ENCODE measurements around the gene GPX8.

Gene GPX8, protein sequence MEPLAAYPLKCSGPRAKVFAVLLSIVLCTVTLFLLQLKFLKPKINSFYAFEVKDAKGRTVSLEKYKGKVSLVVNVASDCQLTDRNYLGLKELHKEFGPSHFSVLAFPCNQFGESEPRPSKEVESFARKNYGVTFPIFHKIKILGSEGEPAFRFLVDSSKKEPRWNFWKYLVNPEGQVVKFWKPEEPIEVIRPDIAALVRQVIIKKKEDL
- long read RNA-seq = 0 reads

DNA sequence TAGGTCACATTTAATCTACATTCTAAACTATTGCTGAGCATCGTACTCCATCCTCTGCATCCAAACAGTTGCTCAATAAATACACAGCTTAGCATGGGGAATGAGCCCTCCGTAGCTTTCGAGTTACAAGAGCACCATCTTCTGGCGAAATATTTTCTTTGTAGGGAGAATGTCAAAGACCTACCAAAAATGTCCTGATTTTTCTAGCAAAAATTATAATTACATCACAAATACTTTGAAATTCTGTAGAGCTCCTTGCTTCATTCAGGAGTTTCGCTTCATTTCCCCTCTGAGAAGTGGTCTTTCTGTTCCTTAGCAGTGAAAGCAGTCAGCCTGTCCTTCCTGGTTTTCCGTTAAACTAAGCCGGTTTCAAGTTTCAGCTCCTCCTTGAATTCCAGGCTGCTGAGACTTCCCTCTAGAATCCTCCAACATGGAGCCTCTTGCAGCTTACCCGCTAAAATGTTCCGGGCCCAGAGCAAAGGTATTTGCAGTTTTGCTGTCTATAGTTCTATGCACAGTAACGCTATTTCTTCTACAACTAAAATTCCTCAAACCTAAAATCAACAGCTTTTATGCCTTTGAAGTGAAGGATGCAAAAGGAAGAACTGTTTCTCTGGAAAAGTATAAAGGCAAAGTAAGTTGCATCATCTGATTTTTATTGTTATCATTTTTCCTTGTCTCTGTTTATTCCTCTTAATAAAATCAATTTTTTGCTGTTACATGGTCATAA lies at the start of gene GPX8:
GPX8 (plus strand) TSS at position 409 of the 730 bp plus-strand sequence; CDS start at position 431, 22 bp downstream.
- DNase-seq (ENCODE audit: low read depth in 1 of 2, low spot score in 1 of 2) = no peak
- Histone ChIP-seq H3K27ac (replicated peaks) (no peak within 1 kb of the TSS), H3K27me3 (ENCODE audit: insufficient read depth, poor library complexity, severe bottlenecking) (no peaks in the 10 kb centered on the region), H3K4me3 (replicated peaks; ENCODE audit: insufficient read depth, low read length) (no peak within 1 kb of the TSS)
- TF ChIP-seq GABPA (IDR thresholded peaks at IDR 0.05; ENCODE audit: low read depth) (no peak), SPI1 (IDR thresholded peaks at IDR 0.05; ENCODE audit: borderline replicate concordance, low read depth) (no peak), POLR2AphosphoS5 (IDR thresholded peaks at IDR 0.05; ENCODE audit: low read depth) (no peak)
- TF ChIP-seq, protein P1, sequence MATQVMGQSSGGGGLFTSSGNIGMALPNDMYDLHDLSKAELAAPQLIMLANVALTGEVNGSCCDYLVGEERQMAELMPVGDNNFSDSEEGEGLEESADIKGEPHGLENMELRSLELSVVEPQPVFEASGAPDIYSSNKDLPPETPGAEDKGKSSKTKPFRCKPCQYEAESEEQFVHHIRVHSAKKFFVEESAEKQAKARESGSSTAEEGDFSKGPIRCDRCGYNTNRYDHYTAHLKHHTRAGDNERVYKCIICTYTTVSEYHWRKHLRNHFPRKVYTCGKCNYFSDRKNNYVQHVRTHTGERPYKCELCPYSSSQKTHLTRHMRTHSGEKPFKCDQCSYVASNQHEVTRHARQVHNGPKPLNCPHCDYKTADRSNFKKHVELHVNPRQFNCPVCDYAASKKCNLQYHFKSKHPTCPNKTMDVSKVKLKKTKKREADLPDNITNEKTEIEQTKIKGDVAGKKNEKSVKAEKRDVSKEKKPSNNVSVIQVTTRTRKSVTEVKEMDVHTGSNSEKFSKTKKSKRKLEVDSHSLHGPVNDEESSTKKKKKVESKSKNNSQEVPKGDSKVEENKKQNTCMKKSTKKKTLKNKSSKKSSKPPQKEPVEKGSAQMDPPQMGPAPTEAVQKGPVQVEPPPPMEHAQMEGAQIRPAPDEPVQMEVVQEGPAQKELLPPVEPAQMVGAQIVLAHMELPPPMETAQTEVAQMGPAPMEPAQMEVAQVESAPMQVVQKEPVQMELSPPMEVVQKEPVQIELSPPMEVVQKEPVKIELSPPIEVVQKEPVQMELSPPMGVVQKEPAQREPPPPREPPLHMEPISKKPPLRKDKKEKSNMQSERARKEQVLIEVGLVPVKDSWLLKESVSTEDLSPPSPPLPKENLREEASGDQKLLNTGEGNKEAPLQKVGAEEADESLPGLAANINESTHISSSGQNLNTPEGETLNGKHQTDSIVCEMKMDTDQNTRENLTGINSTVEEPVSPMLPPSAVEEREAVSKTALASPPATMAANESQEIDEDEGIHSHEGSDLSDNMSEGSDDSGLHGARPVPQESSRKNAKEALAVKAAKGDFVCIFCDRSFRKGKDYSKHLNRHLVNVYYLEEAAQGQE (IDR thresholded peaks at IDR 0.05; ENCODE audit: insufficient replicate concordance, low read depth) = no peak
- TF ChIP-seq, protein P2, sequence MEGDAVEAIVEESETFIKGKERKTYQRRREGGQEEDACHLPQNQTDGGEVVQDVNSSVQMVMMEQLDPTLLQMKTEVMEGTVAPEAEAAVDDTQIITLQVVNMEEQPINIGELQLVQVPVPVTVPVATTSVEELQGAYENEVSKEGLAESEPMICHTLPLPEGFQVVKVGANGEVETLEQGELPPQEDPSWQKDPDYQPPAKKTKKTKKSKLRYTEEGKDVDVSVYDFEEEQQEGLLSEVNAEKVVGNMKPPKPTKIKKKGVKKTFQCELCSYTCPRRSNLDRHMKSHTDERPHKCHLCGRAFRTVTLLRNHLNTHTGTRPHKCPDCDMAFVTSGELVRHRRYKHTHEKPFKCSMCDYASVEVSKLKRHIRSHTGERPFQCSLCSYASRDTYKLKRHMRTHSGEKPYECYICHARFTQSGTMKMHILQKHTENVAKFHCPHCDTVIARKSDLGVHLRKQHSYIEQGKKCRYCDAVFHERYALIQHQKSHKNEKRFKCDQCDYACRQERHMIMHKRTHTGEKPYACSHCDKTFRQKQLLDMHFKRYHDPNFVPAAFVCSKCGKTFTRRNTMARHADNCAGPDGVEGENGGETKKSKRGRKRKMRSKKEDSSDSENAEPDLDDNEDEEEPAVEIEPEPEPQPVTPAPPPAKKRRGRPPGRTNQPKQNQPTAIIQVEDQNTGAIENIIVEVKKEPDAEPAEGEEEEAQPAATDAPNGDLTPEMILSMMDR (IDR thresholded peaks at IDR 0.05; ENCODE audit: insufficient read depth, low read length) = no peak

DNA sequence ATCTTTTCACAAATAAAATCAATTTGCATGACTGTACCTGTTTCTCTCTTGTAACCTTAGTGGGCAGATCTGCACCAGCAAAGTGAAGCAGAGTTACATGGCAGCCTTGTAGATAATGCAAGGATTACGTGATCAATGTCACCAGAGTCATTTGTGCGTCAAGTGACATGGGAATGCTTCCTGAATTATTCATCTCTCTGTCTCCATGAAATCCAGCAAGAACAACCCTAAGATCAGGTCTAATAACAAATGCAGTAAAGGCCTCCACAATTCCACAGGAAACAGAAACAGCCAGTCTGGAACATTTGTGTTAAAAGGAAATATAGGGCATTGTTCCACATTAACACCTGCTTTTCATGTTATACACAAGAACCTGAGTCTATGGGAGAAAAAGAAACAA lies 49.8 kb upstream of the GPX8 start:
- H3K27ac ChIP-seq (replicated peaks) = no peak overlapping the region
- DNase-seq (ENCODE audit: low read depth in 1 of 2, low spot score in 1 of 2) = no peak
- no peak overlapping the region for H3K4me3 ChIP-seq (replicated peaks; ENCODE audit: insufficient read depth, low read length)
- H3K27me3 ChIP-seq (ENCODE audit: insufficient read depth, poor library complexity, severe bottlenecking) = no peaks in the 10 kb centered on the region
- TF ChIP-seq, protein P1 (IDR thresholded peaks at IDR 0.05; ENCODE audit: insufficient replicate concordance, low read depth) = no peak
- TF ChIP-seq POLR2AphosphoS5 (IDR thresholded peaks at IDR 0.05; ENCODE audit: low read depth) (no peak), SPI1 (IDR thresholded peaks at IDR 0.05; ENCODE audit: borderline replicate concordance, low read depth) (no peak), GABPA (IDR thresholded peaks at IDR 0.05; ENCODE audit: low read depth) (no peak)
- TF ChIP-seq, protein P2 (IDR thresholded peaks at IDR 0.05; ENCODE audit: insufficient read depth, low read length) = no peak

DNA sequence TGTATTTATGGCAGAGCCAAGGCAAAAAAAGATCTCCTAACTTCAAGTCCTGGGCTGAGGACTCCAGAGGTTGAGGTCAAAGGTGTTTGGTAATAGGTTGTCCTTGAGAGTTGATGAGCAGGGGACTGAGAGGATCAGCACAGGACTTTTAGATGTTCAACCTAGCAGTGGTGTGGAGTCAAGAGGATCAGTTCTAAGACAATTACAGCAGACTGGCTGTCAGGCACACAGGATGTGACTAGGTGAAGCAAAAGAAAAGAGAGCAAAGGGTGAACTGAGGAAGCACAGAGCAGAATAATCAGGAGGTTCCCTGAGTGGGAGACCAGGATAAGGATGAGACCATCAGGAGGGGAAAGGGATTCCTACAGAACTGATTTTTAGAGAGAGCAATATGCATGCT lies 46.6 kb upstream of the GPX8 start:
- Histone ChIP-seq H3K27ac (replicated peaks) (no peak overlapping the region), H3K4me3 (replicated peaks; ENCODE audit: insufficient read depth, low read length) (no peak overlapping the region), H3K27me3 (ENCODE audit: insufficient read depth, poor library complexity, severe bottlenecking) (no peaks in the 10 kb centered on the region)
- TF ChIP-seq GABPA (IDR thresholded peaks at IDR 0.05; ENCODE audit: low read depth) (no peak), POLR2AphosphoS5 (IDR thresholded peaks at IDR 0.05; ENCODE audit: low read depth) (no peak), SPI1 (IDR thresholded peaks at IDR 0.05; ENCODE audit: borderline replicate concordance, low read depth) (no peak)
- TF ChIP-seq, protein P1 (IDR thresholded peaks at IDR 0.05; ENCODE audit: insufficient replicate concordance, low read depth) = no peak
- TF ChIP-seq, protein P2 (IDR thresholded peaks at IDR 0.05; ENCODE audit: insufficient read depth, low read length) = no peak
- DNase-seq (ENCODE audit: low read depth in 1 of 2, low spot score in 1 of 2) = no peak

Data from HL-60 (cell line).